GM19240 (cell line): ENCODE results near the gene MAD1L1.
"Not testable (repeated sequence)": the region's sequence is repeated elsewhere in the genome, so short reads cannot be mapped to it uniquely, and the experiment has no call there.

Source experiments
- DNase-seq: peaks from one replicate; pipeline ENCODE4 v3.0.0; 2011; ENCODE audit warnings: low spot score; ENCODE audit not compliant: insufficient read length

MAD1L1 gene

GRCh38 chr7:1824882-1825646 is 407.7 kb downstream of the MAD1L1 start:
- DNase-seq, result not testable (repeated sequence)

GRCh38 chr7:1824151-1824881 is 408.4 kb downstream of the MAD1L1 start:
- not testable (repeated sequence) for DNase-seq

GRCh38 chr7:1823376-1824150 is 409.2 kb downstream of the MAD1L1 start:
- DNase-seq, result no peak

GRCh38 chr7:1819259-1819841 is 413.4 kb downstream of the MAD1L1 start:
- no peak for DNase-seq

- DNase-seq, result no peak
These were observed 414.0 kb downstream of the MAD1L1 start for GRCh38 chr7:1818575-1819258.

GRCh38 chr7:1817061-1817712 is 415.6 kb downstream of the MAD1L1 start:
- DNase-seq, result no peak

GRCh38 chr7:1816451-1816850 is 416.3 kb downstream of the MAD1L1 start:
- DNase-seq, result not testable (repeated sequence)

GRCh38 chr7:1815551-1816281 is 417.0 kb downstream of the MAD1L1 start:
- DNase-seq, result not testable (repeated sequence)

GRCh38 chr7:1815051-1815481 is 417.7 kb downstream of the MAD1L1 start:
- DNase-seq, result no peak

GRCh38 chr7:1814089-1814811 is 418.5 kb downstream of the MAD1L1 start:
- no peak for DNase-seq

- DNase-seq, result no peak
These were observed 419.2 kb downstream of the MAD1L1 start for GRCh38 chr7:1813394-1814088.

- DNase-seq, result no peak
These were observed 420.0 kb downstream of the MAD1L1 start for GRCh38 chr7:1812509-1813393.

- no peak for DNase-seq
These were observed 420.8 kb downstream of the MAD1L1 start for GRCh38 chr7:1811850-1812508.

GRCh38 chr7:1810961-1811849 is 421.5 kb downstream of the MAD1L1 start:
- DNase-seq, result no peak

GRCh38 chr7:1810521-1810920 is 422.2 kb downstream of the MAD1L1 start:
- no peak for DNase-seq
